GM19452 (cell line): ENCODE measurements around the gene ZNF23.
A peak's percentile ranks its signal among the peaks of the same experiment; 100 is the strongest.
"Not testable (repeated sequence)": the region's sequence is repeated elsewhere in the genome, so short reads cannot be mapped to it uniquely, and the experiment has no call there.

Source experiments
- ATAC-seq: cut with Tn5 transposase; IDR thresholded peaks from one replicate; pipeline ENCODE4 v1.9.1; 2021; ENCODE audit not compliant: unreplicated experiment

The ZNF23 gene

DNA sequence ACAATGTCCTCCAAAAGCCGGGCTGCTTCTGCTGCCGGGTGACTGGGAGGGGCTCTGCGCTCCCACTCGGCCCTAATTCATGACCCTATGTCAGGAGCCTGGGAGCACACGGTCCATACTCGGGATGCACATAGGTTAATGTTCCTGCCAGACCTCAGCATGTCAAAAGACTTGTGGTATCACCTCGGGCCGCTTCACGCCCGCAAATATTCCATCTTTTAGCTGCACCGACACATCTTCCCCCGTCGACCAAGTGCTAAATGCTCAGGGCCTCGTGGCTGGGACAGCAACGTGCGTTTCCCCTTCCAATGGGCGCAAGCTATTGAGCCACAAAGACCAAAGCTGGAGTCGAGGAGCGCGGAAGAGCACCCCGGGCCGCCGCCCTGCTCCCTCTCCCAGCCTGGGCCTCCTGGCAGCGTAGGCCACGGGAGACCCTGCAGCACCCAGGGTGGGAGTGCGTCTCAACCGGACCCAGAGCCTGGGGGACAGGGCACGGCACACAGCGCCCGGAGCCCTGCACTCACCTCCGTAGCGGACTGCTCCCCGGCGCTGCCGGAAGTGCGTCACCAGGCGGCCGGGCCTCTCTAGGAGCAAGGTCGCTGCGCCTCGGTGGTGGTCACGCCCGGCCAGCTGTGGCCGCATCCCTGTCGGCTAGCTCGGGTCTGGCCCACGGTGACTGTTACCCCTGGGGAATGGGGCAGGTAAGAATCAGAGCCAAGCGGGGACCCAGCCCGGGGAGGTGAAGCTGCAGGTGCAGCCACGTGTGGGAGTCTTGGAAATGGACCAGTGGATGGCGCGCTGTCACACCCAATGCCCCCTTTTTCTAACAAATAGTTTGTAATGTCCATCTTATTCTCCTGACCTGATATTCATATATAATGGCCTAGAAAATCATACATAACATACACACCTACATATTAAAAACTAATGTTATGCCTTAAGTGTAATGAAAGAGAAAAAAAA is at the start of gene ZNF23:
ZNF23 (minus strand) TSS at position 562 of the 963 bp plus-strand sequence. CDS start 5,451 bp downstream, outside the sequence.
- ATAC-seq: peak; percentile 98

DNA sequence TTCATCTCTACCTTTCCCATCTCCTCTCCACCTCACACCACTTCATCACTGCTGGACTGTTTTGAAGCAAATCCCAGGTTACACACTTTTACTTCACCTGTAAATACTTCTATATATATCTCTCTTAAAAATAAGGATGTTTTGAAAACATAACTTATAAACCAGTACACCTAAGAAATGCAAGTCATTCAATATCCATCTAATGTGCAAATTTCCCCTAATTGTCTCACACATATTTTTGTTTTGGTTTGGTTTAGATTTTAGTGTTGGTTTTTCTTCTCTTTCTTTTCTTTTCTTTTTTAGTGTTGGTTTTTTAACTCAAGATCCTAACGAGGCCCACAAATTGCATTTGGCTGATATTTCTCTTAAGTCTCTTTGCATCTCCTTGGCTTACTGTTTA is 45.0 kb upstream of the ZNF23 start:
- no peak for ATAC-seq

DNA sequence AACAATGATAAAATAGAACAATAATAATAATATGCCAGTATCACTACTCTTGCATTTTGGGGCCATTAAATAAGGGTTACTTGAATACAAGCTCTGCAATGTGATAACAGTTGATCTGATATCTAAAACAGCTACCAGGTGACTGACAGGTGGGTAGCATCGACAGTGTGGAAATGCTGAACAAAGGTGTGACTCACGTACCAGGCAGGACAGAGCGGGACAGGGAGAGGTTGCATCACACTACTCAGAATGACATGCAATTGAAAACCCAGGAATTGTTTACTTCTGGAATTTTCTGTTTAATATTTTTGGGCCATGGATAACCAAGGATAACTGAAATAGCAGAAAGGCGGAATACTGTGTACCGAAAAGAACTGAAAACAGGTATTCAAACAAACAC is 42.9 kb upstream of the ZNF23 start:
- ATAC-seq: no peak

DNA sequence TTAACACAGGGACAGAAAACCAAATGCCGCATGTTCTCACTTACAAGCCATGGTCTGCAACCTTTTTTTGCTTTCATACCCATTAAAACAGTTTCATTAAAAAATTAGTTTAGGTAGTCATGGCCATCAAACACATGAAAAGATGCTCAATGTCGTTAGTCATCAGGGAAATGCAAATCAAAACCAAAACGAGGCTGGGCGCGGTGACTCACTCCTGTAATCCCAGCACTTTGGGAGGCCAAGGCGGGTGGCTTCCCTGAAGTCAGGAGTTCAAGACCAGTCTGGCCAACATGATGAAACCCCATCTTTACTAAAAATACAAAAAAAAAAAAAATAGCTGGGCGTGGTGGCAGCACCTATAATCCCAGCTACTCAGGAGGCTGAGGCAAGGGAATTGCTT is 42.0 kb upstream of the ZNF23 start:
- ATAC-seq: not testable (repeated sequence)

DNA sequence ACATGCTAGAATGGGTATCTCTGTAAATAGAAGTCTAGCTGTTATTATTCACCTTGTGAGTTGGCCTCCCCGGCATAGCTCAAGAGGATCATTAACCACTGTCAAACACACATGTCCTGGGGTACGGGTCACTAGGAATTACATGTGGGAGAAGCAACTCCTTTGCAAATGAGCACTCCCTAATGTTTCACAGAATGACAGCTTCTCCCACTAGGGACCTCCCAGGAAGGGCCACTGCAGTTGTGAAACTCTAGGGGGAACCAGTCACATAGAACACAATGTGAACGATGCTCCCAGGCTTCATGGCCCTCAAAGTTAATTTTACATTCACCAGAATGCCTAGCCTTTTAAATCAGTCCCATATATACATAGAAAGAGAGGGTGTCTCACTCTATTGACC is 39.5 kb upstream of the ZNF23 start:
- no peak for ATAC-seq

DNA sequence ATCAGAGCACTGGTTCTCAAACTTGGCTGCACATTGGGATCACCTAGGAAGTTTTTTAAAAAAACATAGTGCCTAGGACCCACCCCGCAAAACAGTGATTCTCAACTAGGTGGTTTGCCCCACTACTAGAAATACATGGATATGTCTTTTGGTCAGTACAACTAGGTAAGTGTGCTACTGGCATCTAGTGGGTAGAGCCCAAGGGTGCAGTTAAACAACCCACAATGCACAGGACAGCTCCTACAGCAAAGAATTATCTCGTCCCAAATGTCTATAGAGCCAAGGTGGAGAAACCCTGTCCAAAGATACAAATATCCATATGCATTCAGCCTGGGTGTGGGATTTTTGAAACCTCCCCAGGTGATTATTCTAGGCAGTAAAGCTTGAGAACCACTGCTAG is 38.9 kb upstream of the ZNF23 start:
- ATAC-seq: no peak

DNA sequence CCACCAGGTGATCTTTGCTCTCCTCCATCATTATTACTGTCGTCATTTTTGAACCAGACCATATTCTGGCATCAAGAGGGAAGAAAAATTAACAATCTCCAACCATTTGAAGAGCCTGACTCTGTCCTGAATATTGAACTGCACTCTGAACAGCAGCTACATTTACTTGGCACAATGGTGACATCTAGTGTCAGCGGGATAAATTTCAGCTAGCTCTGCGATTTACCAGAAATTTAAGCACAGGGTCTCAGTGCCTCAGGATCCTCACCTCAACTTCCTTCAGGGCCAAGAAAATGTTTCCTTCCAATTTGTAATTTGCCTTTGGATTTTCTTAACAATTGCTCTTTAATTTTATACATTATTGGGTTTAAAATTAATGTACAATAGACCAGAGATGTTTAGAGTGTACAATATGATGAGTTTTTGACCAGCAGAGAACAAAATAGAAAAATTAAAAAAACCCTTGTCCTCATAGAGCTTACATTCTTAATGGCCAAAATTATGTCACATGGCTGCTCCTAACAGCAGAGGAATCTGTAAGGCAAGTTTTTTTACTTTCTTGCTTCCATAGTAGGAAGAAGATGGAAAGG is 37.8 kb upstream of the ZNF23 start:
- ATAC-seq: no peak

DNA sequence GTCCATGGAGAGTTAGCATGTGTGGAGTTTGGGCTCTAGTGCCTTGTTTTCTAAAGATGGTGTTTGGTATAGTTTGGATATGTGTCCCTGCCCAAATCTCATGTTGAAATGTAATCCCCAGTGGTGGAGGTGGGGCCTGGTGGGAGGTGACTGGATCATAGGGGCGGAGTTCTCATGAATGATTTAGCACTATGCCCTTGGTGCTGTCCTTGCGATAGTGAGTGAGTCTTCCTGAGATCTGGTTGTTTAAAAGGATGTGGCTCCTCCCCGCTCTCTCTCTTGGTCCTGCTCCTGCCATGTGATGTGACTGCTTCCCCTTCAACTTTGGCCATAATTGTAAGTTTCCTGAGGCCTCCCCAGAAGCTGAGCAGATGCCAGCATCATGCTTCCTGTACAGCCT is 36.0 kb upstream of the ZNF23 start:
- ATAC-seq: no peak

DNA sequence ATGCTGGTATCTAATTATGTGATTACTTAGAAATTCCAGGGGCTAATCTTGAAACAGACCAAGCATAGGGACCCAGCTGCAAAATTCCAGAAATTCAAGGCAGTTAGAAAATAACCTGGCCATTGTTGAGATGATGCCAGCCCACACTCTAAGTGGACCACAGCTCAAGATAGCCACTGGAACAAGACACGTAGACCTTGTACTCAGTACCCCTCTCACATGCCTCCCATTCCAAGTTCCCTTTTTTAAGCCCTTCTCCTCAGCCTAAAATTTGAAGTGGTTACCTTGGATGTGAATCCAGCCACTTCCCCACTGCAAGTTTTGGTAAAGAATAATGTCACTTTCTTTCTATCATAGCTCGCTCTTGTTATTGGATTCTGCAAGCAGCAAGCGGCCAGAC is 31.2 kb upstream of the ZNF23 start:
- ATAC-seq: no peak

DNA sequence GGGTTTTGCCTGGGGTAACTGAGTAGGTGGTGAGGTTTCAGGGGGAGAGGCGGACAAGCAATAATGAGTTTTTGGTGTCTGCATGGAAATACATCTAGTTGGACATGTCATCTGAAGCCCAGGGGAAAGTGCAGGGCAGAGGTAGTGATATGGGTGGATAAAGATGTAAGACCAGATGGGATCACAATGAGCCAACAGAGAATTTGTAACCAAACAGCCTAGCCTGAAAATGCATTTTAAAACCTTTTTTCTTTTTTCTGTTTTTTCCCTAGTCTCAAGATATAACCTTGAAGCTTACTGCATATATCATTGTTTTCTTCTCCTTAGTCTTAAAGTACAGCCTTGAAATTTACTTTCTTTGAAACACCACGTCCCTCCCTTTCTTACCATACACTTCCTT is 30.7 kb upstream of the ZNF23 start:
- ATAC-seq: no peak

DNA sequence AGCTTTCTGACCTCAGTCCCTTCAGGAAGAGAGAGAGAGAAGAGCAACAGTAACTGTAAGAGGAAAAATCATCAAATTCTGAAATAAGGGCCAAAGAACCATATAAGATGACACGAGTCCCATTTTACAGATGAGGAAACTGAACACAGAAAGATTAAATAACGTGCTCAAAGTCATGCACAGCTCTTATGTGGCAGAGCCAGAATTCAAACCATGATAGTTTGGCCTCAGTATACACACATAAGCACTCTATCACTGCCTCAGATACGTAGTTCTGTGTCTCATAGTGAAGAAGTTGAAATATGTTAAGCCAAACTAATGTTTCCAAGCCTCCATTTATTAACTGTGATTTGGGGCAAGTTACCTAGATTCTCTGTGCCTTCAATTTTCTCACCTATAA is 29.0 kb upstream of the ZNF23 start:
- ATAC-seq: no peak

DNA sequence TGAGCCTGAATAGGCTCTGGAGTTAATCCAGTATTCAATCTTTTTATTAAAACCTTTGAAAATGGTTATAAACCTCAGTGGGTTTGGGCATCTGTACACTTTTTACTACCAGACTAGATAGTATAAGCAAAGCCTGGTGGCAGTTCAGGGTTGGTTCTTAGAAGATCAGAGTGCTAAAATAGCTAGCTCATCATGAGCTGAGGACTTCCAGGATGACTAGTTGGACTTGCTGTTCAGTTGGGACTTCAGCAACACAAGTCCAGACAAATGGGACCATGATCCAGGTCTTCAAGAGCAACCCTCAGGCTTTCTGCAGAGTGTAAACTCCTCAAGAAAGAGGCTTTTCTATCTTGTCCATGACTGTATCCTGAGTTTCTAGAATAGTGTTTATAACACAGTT is 28.3 kb upstream of the ZNF23 start:
- ATAC-seq: no peak

DNA sequence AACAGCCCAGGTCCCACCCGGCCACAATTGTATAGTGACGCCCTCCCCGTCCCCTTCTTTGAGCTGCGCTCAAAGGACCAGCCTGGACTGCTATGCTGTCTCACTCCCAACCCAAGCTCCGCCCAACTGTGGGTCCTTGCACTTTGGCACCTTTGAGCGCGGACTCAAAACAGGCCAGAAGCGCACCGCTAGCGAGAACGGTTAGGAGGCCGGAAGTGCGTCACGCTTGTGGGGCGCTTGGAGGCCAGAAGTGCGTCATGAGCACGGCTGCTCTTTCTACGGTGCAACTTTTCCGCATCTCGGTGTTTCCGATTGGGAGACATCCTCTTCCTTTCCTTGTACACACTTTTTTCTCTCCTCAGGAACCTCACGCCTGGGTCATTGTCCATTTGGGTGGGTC is 27.1 kb upstream of the ZNF23 start, which contains the start of gene ZNF19:
ZNF19 (minus strand) TSS at position 203 of the 400 bp plus-strand sequence. CDS start 7,210 bp downstream, outside the sequence.
- no peak for ATAC-seq

DNA sequence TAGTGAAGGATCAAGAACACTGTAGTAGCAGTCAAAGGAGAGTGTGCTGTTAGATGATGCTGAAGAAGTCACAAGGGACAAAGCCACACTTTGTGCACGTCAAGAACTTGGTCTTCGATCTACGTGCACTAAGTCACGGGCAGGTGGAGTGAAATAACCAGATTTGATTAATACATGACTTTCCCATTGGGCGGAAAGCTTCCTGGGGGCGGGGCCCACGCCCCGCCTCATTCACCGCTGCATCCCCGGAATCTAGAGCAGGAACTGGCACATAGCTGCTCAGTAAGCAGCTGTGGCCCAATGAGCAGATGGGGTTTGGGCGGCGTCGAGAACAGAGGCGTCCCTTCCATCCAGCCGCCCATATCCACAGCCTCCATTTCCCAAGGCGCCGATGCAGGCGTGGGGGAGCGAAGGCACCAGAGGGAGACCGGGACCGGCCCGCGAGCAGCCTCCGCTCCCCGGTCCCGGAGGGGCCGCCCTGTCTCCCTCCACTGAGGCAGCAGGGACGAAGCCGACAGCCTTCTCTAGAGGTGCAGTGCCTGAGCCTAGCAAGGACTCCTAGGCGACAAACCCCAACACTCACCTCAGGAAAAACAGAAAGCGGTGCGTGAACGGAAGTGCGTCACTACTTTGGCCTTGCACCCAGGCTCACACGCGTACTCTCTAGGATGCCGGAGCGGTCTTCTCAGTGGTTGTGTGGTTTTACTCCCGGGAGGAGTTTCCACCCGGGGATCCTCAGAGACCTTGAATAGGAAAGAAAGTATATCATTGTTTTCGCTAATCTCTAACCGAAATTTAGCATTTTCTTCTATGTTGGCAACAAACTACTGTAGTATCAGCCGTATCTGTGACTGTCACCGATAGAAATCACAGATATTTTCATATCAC is 22.2 kb upstream of the ZNF23 start:
- ATAC-seq: peak; percentile 93

DNA sequence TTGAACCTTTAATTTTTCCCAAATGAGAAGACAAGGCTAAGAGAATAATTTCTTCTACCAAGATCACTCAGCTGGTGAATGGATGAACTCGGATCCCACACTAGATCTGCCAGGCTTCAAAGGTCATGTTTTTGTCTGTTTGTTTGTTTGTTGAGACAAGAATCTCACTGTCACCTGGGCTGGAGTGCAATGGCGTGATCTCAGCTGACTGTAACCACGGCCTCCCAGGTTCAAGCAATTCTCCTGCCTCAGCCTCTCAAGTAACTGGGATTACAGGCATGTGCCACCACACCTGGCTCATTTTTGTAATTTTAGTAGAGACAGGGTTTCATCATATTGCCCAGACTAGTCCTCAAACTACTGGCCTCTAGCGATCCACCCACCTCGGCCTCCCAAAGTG is 20.5 kb upstream of the ZNF23 start:
- ATAC-seq: no peak

DNA sequence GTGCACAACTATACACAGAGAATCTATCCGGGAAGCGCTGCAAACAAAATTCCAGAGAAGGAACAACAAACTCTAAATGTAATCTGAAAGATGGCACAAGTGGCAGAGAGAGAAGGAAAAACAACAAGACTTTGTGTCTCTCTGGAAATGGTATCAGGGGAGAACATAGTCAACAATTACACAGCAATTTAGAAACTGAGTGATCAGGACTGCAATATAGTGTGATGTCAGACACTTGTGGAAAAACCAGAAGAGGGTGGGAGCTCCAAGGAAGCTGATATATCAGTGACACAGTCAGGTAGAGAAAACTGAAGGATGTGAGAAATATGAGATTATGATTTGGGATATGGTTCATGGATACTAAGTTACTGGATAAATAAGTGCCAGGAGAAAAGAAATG is 18.9 kb upstream of the ZNF23 start:
- no peak for ATAC-seq

DNA sequence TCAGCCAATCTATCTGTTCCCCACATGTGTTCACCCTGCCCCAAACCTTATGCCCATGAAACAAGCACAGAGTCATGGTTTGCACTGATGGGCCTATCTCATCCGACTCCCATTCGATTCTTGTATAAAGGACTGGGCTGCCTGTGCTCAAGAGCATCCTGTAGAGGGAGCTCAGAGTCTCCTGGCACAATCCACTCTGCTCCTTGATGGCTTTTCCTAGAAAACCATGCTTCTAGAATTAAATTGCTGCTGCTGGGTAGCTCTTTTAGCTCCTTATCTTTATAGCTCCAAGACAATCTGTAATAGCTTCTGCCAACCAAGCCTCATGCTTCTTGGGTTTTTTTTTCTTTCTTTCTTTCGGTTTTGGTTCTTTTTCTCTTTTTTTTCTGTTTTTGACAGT is 17.4 kb upstream of the ZNF23 start:
- ATAC-seq: no peak

DNA sequence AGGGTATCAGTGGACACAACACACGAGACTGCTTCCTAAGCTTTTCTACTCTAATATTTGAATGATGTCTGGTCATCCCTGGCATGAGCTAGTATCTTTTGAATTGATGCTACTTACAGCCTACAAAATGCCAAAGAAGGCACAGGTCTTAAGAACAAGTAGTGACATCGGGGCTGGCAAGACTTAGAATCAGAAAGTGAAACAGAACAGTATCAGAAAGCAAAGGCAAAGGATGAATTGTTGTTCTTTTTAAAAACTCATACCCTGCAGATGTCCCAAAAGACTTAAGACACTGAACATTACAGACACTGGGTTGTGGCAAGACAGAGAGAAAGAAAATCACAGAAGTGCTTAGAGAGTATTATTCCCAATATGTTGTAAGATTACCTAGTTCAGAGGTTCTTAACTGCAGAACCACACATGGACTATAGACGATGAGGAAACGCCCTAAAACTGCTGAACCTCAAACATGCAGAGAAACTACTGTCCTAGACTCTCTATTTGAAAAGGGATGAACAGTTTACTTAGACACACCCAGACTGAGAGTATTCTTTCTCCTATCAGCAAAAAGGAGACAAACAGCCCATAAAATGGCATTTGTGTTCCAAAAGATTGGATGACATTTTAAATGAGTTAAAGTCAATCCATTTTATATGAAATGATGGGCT is 14.5 kb upstream of the ZNF23 start:
- ATAC-seq: no peak

DNA sequence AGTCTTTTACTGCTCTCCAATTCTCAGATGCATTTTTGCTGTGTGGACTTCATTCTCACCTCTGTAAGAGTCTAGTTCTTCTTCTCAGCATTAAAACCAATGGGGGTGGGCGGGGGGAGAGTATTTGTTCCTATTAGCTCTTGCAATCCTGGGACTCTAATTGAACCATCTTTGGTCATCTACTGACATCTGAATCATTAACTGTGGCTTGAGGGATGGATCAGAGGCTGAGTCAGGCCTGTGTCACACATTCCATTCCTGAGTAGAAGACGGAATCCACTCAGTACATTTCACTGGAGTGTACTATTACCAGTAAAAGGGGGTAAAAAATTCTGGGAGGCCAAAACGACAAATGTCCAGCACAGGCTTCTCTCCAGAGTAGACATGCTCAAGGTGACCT is 12.8 kb upstream of the ZNF23 start:
- ATAC-seq: no peak

DNA sequence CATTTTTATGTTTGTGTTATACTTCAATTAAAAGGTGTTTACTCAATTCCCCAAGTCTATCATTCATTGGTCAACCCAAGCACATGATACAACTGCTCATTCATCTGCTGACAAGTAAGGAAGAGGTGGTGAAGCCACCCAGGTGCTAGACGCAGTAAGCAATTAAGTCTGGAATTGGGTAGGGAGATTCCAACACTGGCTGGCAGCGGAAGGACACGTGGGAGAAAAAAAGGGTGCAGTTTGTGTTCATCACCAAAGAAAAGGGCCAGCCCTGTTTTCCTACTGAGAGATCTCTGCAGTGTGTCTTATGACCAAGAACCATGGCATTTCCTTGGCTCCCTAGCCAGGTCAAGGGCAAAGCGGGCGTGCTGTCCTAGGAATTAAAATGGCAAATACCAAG is 11.8 kb upstream of the ZNF23 start:
- no peak for ATAC-seq

DNA sequence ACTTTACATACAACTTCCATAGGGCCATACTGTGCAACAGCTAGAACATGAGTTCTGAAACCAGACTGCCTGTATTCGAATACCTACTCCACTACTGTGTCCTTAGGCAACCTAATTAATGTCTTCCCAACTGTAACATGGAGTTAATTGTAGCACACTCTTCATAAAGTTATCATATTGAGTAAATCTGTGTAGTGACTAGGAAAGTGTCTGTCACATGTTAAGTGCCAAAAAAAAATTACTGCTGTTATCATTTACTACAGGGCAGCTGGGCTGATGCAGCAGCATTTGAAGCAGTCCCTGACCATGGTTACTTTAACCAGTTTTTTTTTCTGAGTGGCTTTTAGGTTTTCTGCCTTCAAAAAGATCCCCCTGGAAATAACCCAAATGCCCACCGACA is 10.9 kb upstream of the ZNF23 start:
- no peak for ATAC-seq
